H1 (cell line): ENCODE results near the gene FBXO47. TPM values are rescaled to one million over a fixed set of nuclear protein-coding genes. Genes with fewer than 3 reads are reported as not detected.

Experiments used
- CBX5 ChIP-seq: fragments of 300-800, 300-1000 bp; sonication (generic); IDR thresholded peaks from 2 replicates; pipeline ENCODE4 v1.7.1; 2016; ENCODE audit warnings: antibody characterized with exemption, low read length, low read depth
- EZH2 ChIP-seq: fragments of 200-600 bp; sonication (generic); IDR thresholded peaks from 2 replicates; pipeline ENCODE4 v1.7.1; 2012; ENCODE audit warnings: low read depth, mild to moderate bottlenecking, moderate library complexity, low read length, inconsistent platforms; ENCODE audit not compliant: severe bottlenecking
- JUND ChIP-seq: IDR thresholded peaks from 2 replicates; pipeline ENCODE4 v1.6.1; 2011; ENCODE audit warnings: mild to moderate bottlenecking, improper control_type of control experiment, low read length
- KDM1A ChIP-seq: fragments of 200-600, 300-600 bp; sonication (generic); IDR thresholded peaks from 2 replicates; pipeline ENCODE4 v1.7.1; 2016; ENCODE audit warnings: mild to moderate bottlenecking, low read length, borderline replicate concordance
- polyA plus RNA-seq, 7 experiments: library from polyadenylated mRNA; depleted of rRNA in 3 of 7; stranded (reverse) in 5 of 7; unstranded in 2 of 7; fragments of >200 nt in 5 of 7; fragments of 200-250 nt in 2 of 7; gene quantifications; 1 replicate in 5 of 7; 2 replicates in 1 of 7; 4 replicates in 1 of 7; pipeline versions ENCODE4 v1.2.1 to v1.2.3, GENCODE V29; 2011 to 2013; ENCODE audit warnings: missing spikeins in 2 of 7, mixed read lengths in 2 of 7
- total RNA-seq: library from RNA; stranded (reverse); fragmentation: NEBNext Ultra II Directional; extraction: Animal tissue kit (Norgen Biotek cat#: 25700); gene quantifications from 2 replicates; pipeline ENCODE4 v1.2.1, GENCODE V29; 2021

The FBXO47 gene
- total and polyA plus RNA-seq, 2 of the 8 experiments (the other 6 are each of a cell fraction or from before 2014, with no cell fraction given): not detected

GRCh38 chr17:38892620-38893019 lies 74.6 kb downstream of the FBXO47 start (continued):
- TF ChIP-seq EZH2 (no peak), CBX5 (no peak), KDM1A (no peak), JUND (no peak)
